GM12864 (cell line): Measurements from ENCODE around the gene P2RY6.

ENCODE experiments used
- DNase-seq: peaks from one replicate; pipeline ENCODE4 v3.0.0-alpha.2; 2011; ENCODE audit warnings: low read depth
- H3K4me3 ChIP-seq: 2 replicates; pipeline ENCODE4 v1.5.1; 2011; ENCODE audit warnings: mild to moderate bottlenecking, low read depth, low read length, control low read depth
- CTCF ChIP-seq: IDR thresholded peaks from 2 replicates; pipeline ENCODE4 v1.5.1; 2011; ENCODE audit warnings: low read depth, mild to moderate bottlenecking, moderate library complexity, low read length, control low read depth, inconsistent platforms; ENCODE audit errors: missing control alignments

The P2RY6 gene

GRCh38 chr11:73271936-73272679 is at the start of gene P2RY6:
P2RY6 (plus strand) TSS chr11:73272338; CDS start chr11:73296519, 24,181 bp downstream.
- no peak for TF ChIP-seq CTCF
- DNase-seq: no peak
- no peak within 1 kb of the TSS for H3K4me3 ChIP-seq

- no peak for TF ChIP-seq CTCF
- H3K4me3 ChIP-seq: no peak overlapping the region
- no peak for DNase-seq
Measured at GRCh38 chr11:73223998-73224730, 48.0 kb upstream of the P2RY6 start.

- no peak overlapping the region for H3K4me3 ChIP-seq
- TF ChIP-seq CTCF: no peak
- no peak for DNase-seq
Measured at GRCh38 chr11:73225001-73225686, 47.0 kb upstream of the P2RY6 start.

GRCh38 chr11:73225851-73226250 is 46.3 kb upstream of the P2RY6 start:
- TF ChIP-seq CTCF: no peak
- H3K4me3 ChIP-seq: no peak overlapping the region
- no peak for DNase-seq

GRCh38 chr11:73226297-73227006 is 45.7 kb upstream of the P2RY6 start:
- TF ChIP-seq CTCF: no peak
- no peak overlapping the region for H3K4me3 ChIP-seq
- no peak for DNase-seq

GRCh38 chr11:73227571-73228211 is 44.4 kb upstream of the P2RY6 start:
- H3K4me3 ChIP-seq: no peak overlapping the region
- TF ChIP-seq CTCF: no peak
- no peak for DNase-seq
